H1 (cell line): ENCODE data around the gene ASIC2. TPM values are rescaled to one million over a fixed set of nuclear protein-coding genes. Genes with fewer than 3 reads are reported as not detected.
A peak's percentile ranks its signal among the peaks of the same experiment; 100 is the strongest.

Source experiments
- CTCF ChIA-PET: fragments of 300-600 bp; sonication (Branson Sonifier 250); formaldehyde crosslinking; loops from one replicate; lab custom pipeline; 2021; ENCODE audit not compliant: partially characterized antibody; lab: Charles Lee
- POLR2A ChIA-PET: fragments of 300-600 bp; sonication (Branson Sonifier 250); formaldehyde crosslinking; loops from one replicate; lab custom pipeline; 2021; ENCODE audit warnings: inconsistent platforms; ENCODE audit not compliant: partially characterized antibody; lab: Charles Lee
- DNase-seq, 2 experiments: peaks; one replicate each; pipeline versions ENCODE4 v3.0.0 to v3.0.0-alpha.2; 2010 to 2022; ENCODE audit warnings: low spot score in 2 of 2, low read depth in 1 of 2, mixed read lengths in 1 of 2
- FAIRE-seq: peaks from 2 replicates; lab custom pipeline; 2011; peaks lifted over from hg19 to GRCh38; lab: Jason Lieb, UNC
- H2AFZ ChIP-seq: 2 replicates; pipeline ENCODE4 v1.8.1; 2012; ENCODE audit warnings: low read length, inconsistent platforms
- H2AK5ac ChIP-seq: 2 replicates; pipeline ENCODE4 v1.6.1; 2013; ENCODE audit warnings: low read depth, low read length
- H2BK120ac ChIP-seq: replicated peaks from 2 replicates; pipeline ENCODE3; 2013; ENCODE audit warnings: low read depth, low read length, inconsistent platforms
- H2BK12ac ChIP-seq: 2 replicates; pipeline ENCODE4 v1.6.1; 2013; ENCODE audit warnings: low read depth, low read length
- H2BK15ac ChIP-seq: 2 replicates; pipeline ENCODE4 v1.6.1; 2013; ENCODE audit warnings: low read length
- H2BK20ac ChIP-seq: 2 replicates; pipeline ENCODE4 v1.6.1; 2013; ENCODE audit warnings: low read length
- H2BK5ac ChIP-seq: 2 replicates; pipeline ENCODE4 v1.6.1; 2013; ENCODE audit warnings: low read depth, low read length
- H3K14ac ChIP-seq: 2 replicates; pipeline ENCODE4 v1.6.1; 2013; ENCODE audit warnings: inconsistent platforms; ENCODE audit not compliant: insufficient read length
- H3K18ac ChIP-seq: 2 replicates; pipeline ENCODE4 v1.6.1; 2013; ENCODE audit warnings: low read length; ENCODE audit errors: extremely low read depth
- H3K23ac ChIP-seq: 2 replicates; pipeline ENCODE4 v1.6.1; 2013; ENCODE audit warnings: inconsistent platforms; ENCODE audit not compliant: insufficient read length
- H3K23me2 ChIP-seq: 2 replicates; pipeline ENCODE4 v1.6.1; 2013; ENCODE audit warnings: low read depth, low read length
- H3K27ac ChIP-seq: 2 replicates; pipeline ENCODE4 v1.6.1; 2011; ENCODE audit warnings: low read depth, low read length, inconsistent platforms
- H3K27me3 ChIP-seq, 4 experiments: replicated peaks in 1 of 4; 1 replicate in 1 of 4; 2 replicates in 3 of 4; pipeline versions ENCODE4 v1.6.1 to v1.8.1; 2011 to 2013; ENCODE audit warnings: low read length in 3 of 4, mild to moderate bottlenecking in 3 of 4, inconsistent platforms in 2 of 4, mixed read lengths in 2 of 4, moderate library complexity in 1 of 4; ENCODE audit not compliant: control insufficient read depth in 3 of 4, insufficient read depth in 3 of 4; ENCODE audit errors: extremely low read depth in 1 of 4
- H3K36me3 ChIP-seq, 4 experiments: 2 replicates each; pipeline versions ENCODE4 v1.6.1 to v1.8.1; 2011 to 2013; ENCODE audit warnings: mild to moderate bottlenecking in 4 of 4, low read length in 3 of 4, moderate library complexity in 2 of 4, control low read depth in 1 of 4, inconsistent platforms in 1 of 4; ENCODE audit not compliant: insufficient read depth in 4 of 4, control insufficient read depth in 2 of 4
- H3K4ac ChIP-seq: replicated peaks from 2 replicates; pipeline ENCODE3; 2013; ENCODE audit warnings: low read length, low read depth, mixed read lengths, inconsistent platforms; ENCODE audit not compliant: insufficient read length
- H3K4me1 ChIP-seq, 4 experiments: replicated peaks in 1 of 4; 1 replicate in 1 of 4; 2 replicates in 3 of 4; pipeline versions ENCODE4 v1.6.1 to v1.8.1; 2011 to 2013; ENCODE audit warnings: low read length in 3 of 4, inconsistent platforms in 2 of 4, mixed read lengths in 1 of 4; ENCODE audit not compliant: insufficient read depth in 4 of 4, control insufficient read depth in 3 of 4
- H3K4me2 ChIP-seq, 2 experiments: 2 replicates each; pipeline versions ENCODE4 v1.6.1 to v1.8.1; 2011 to 2013; ENCODE audit warnings: low read depth in 2 of 2, low read length in 2 of 2, control low read depth in 1 of 2, inconsistent platforms in 1 of 2, mild to moderate bottlenecking in 1 of 2; ENCODE audit not compliant: insufficient read depth in 1 of 2
- H3K4me3 ChIP-seq, 4 experiments: fragments of 200-600, 300-600 bp in 1 of 4; sonication (generic), shearing (Covaris generic), sonication (Bioruptor Twin) in 1 of 4; 2 replicates each; pipeline versions ENCODE4 v1.5.1 to v1.8.1; 2011 to 2016; ENCODE audit warnings: low read length in 4 of 4, low read depth in 3 of 4, control low read depth in 2 of 4, inconsistent platforms in 2 of 4, mild to moderate bottlenecking in 2 of 4, mixed read lengths in 1 of 4, moderate library complexity in 1 of 4; ENCODE audit not compliant: insufficient read depth in 2 of 4; ENCODE audit errors: extremely low read depth in 1 of 4
- H3K56ac ChIP-seq: replicated peaks from 2 replicates; pipeline ENCODE3; 2013; ENCODE audit warnings: low read depth, mild to moderate bottlenecking, mixed read lengths, low read length, inconsistent platforms; ENCODE audit not compliant: insufficient read length
- H3K79me1 ChIP-seq: 2 replicates; pipeline ENCODE4 v1.6.1; 2013; ENCODE audit warnings: low read depth, low read length, control low read depth
- H3K79me2 ChIP-seq, 2 experiments: 2 replicates each; pipeline versions ENCODE4 v1.6.1 to v1.8.1; 2012 to 2013; ENCODE audit warnings: low read length in 2 of 2, mild to moderate bottlenecking in 2 of 2, inconsistent platforms in 1 of 2; ENCODE audit not compliant: insufficient read depth in 2 of 2, control insufficient read depth in 1 of 2
- H3K9ac ChIP-seq, 4 experiments: replicated peaks in 1 of 4; 1 replicate in 1 of 4; 2 replicates in 3 of 4; pipeline versions ENCODE4 v1.6.1 to v1.8.1; 2011 to 2013; ENCODE audit warnings: low read depth in 3 of 4, low read length in 3 of 4, control low read depth in 2 of 4, mild to moderate bottlenecking in 2 of 4, moderate library complexity in 2 of 4, inconsistent platforms in 1 of 4; ENCODE audit errors: extremely low read depth in 1 of 4
- H3K9me3 ChIP-seq, 2 experiments: 2 replicates each; pipeline versions ENCODE4 v1.6.1 to v1.8.1; 2012 to 2013; ENCODE audit warnings: mild to moderate bottlenecking in 2 of 2, moderate library complexity in 2 of 2, control low read depth in 1 of 2, inconsistent platforms in 1 of 2, low read depth in 1 of 2, low read length in 1 of 2, mixed read lengths in 1 of 2; ENCODE audit not compliant: insufficient read depth in 2 of 2
- H4K20me1 ChIP-seq, 2 experiments: replicated peaks in 1 of 2; 2 replicates each; pipeline versions ENCODE3 to v1.8.1; 2011 to 2013; ENCODE audit warnings: inconsistent platforms in 2 of 2, low read length in 2 of 2, mild to moderate bottlenecking in 1 of 2; ENCODE audit not compliant: insufficient read depth in 2 of 2, control insufficient read depth in 1 of 2
- H4K5ac ChIP-seq: 2 replicates; pipeline ENCODE4 v1.6.1; 2013; ENCODE audit warnings: low read length, low read depth, mixed read lengths, inconsistent platforms; ENCODE audit not compliant: insufficient read length
- H4K8ac ChIP-seq: 2 replicates; pipeline ENCODE4 v1.8.0; 2013; ENCODE audit warnings: mild to moderate bottlenecking, moderate library complexity, low read length, inconsistent platforms; ENCODE audit not compliant: insufficient read depth; ENCODE audit errors: extremely low read depth
- H4K91ac ChIP-seq: replicated peaks from 2 replicates; pipeline ENCODE3; 2013; ENCODE audit warnings: low read length, mixed read lengths, inconsistent platforms; ENCODE audit not compliant: insufficient read length
- CTCF ChIP-seq, 3 experiments: IDR thresholded peaks; 1 replicate in 2 of 3; 2 replicates in 1 of 3; pipeline versions ENCODE4 v1.5.1 to v1.6.1; 2011; ENCODE audit warnings: low read length in 3 of 3, mild to moderate bottlenecking in 3 of 3, inconsistent platforms in 2 of 3, low read depth in 1 of 3, moderate library complexity in 1 of 3; ENCODE audit not compliant: insufficient read depth in 1 of 3; ENCODE audit errors: control extremely low read depth in 1 of 3
- JUND ChIP-seq: IDR thresholded peaks from 2 replicates; pipeline ENCODE4 v1.6.1; 2011; ENCODE audit warnings: mild to moderate bottlenecking, improper control_type of control experiment, low read length
- KDM4A ChIP-seq: IDR thresholded peaks from one replicate; pipeline ENCODE4 v1.7.1; 2012; ENCODE audit warnings: low read depth, mild to moderate bottlenecking, moderate library complexity, low read length, inconsistent platforms; ENCODE audit not compliant: severe bottlenecking
- NANOG ChIP-seq: IDR thresholded peaks from 2 replicates; pipeline ENCODE4 v1.6.1; 2011; ENCODE audit warnings: low read length, low read depth, mild to moderate bottlenecking, inconsistent platforms; ENCODE audit not compliant: insufficient read depth, poor library complexity, severe bottlenecking
- SUZ12 ChIP-seq: fragments of 200-600 bp; sonication (generic); IDR thresholded peaks from 2 replicates; pipeline ENCODE4 v1.6.1; 2012; ENCODE audit warnings: mild to moderate bottlenecking, inconsistent platforms, low read length, moderate library complexity, mixed read lengths
- WGBS, 2 experiments: shearing (Covaris generic) in 1 of 2; methylation state at CpG; one replicate each; pipeline versions ENCODE4 v1.1.6 to v1.1.7; 2013 to 2015; ENCODE audit warnings: low lambda C conversion rate in 2 of 2, mixed read lengths in 2 of 2, inconsistent platforms in 1 of 2, low coverage in 1 of 2, missing lambda C conversion rate in 1 of 2; ENCODE audit not compliant: insufficient replicate concordance in 2 of 2, insufficient coverage in 1 of 2, insufficient read length in 1 of 2; ENCODE audit errors: extremely low coverage in 1 of 2, missing lambda C conversion rate in 1 of 2; 5-methylcytosine and 5-hydroxymethylcytosine counted together
- polyA plus RNA-seq, 7 experiments: library from polyadenylated mRNA; depleted of rRNA in 3 of 7; stranded (reverse) in 5 of 7; unstranded in 2 of 7; fragments of >200 nt in 5 of 7; fragments of 200-250 nt in 2 of 7; gene quantifications; 1 replicate in 5 of 7; 2 replicates in 1 of 7; 4 replicates in 1 of 7; pipeline versions ENCODE4 v1.2.1 to v1.2.3, GENCODE V29; 2011 to 2013; ENCODE audit warnings: missing spikeins in 2 of 7, mixed read lengths in 2 of 7
- total RNA-seq: library from RNA; stranded (reverse); fragmentation: NEBNext Ultra II Directional; extraction: Animal tissue kit (Norgen Biotek cat#: 25700); gene quantifications from 2 replicates; pipeline ENCODE4 v1.2.1, GENCODE V29; 2021

Gene ASIC2
- total and polyA plus RNA-seq, 2 of the 8 experiments (the other 6 are each of a cell fraction or from before 2014, with no cell fraction given), result 0.86 to 1.2 TPM

GRCh38 chr17:33192951-33193911, 99.9 kb downstream of the ASIC2 start:
- H2AK5ac ChIP-seq, result no peak overlapping the region
- H2AFZ ChIP-seq, result no peak overlapping the region
- H3K23me2 ChIP-seq, result no peaks in the 10 kb centered on the region
- 0 out of 8 replicates have a peak overlapping the region, but pooled peaks of 1 of the 4 experiments have one; percentile 1 for H3K4me3 ChIP-seq
- 32% methylated on average over 9 of the region's 9 CpGs; no CpG with 5 or more reads in 1 of the 2 experiments for WGBS, 2 experiments
- no peaks in the 10 kb centered on the region for H3K79me2 ChIP-seq
- peaks cover 3% of the 10 kb centered on the region in 2 experiments for H4K20me1 ChIP-seq
- no peaks in the 10 kb centered on the region for H3K79me1 ChIP-seq
- no peaks in the 10 kb centered on the region for H3K9me3 ChIP-seq
- H4K5ac ChIP-seq, result no peak overlapping the region
- H3K18ac ChIP-seq, result no peak overlapping the region
- H2BK120ac ChIP-seq, result no peak overlapping the region
- peaks cover 2 to 13% (median 6%) of the 10 kb centered on the region in 4 experiments; a peak in 6 of 7 replicates for H3K4me1 ChIP-seq
- peaks cover 17 to 67% (median 55%) of the 10 kb centered on the region in 4 experiments for H3K27me3 ChIP-seq
- H2BK5ac ChIP-seq, result no peak overlapping the region
- CTCF ChIA-PET, result interaction anchor here (0.6 to 1.7 kb wide), 9 partner anchors 9 to 191 kb away, joined by 3 to 5 read pairs (median 3); no protein-coding TSS in a partner anchor
- H3K27ac ChIP-seq, result no peak overlapping the region
- H2BK15ac ChIP-seq, result no peak overlapping the region
- no peak overlapping the region for H4K8ac ChIP-seq
- H3K23ac ChIP-seq, result no peak overlapping the region
- H3K14ac ChIP-seq, result no peak overlapping the region
- no peak overlapping the region for H3K56ac ChIP-seq
- FAIRE-seq (peak; percentile 55), DNase-seq (peak; percentile 55 to 72)
- no peak overlapping the region for H3K9ac ChIP-seq
- H2BK12ac ChIP-seq, result no peak overlapping the region
- no peaks in the 10 kb centered on the region for H3K36me3 ChIP-seq
- H3K4ac ChIP-seq, result no peak overlapping the region
- H2BK20ac ChIP-seq, result no peak overlapping the region
- no peak overlapping the region for H4K91ac ChIP-seq
- peak overlapping the region; percentile 26 to 43 for H3K4me2 ChIP-seq
- POLR2A ChIA-PET, result no interaction called here
- TF ChIP-seq SUZ12 (no peak), KDM4A (no peak), CTCF (IDR thresholded peaks at IDR 0.05; ENCODE audit: control extremely low read depth in 1 of 3, insufficient read depth in 1 of 3, low read depth in 1 of 3, low read length in 3 of 3) (peak in 1 of 3 experiments; percentile 11; a peak in 1 of 4 replicates), JUND (no peak), NANOG (peak; percentile 81)
